OCI-M1 (cell line): ENCODE measurements around the gene NOVA2.
A peak's percentile ranks its signal among the peaks of the same experiment; 100 is the strongest.
"Not testable (repeated sequence)": the region's sequence is repeated elsewhere in the genome, so short reads cannot be mapped to it uniquely, and the experiment has no call there.

ENCODE experiments used
- DNase-seq: peaks from one replicate; lab custom pipeline; 2025; lab: John Stamatoyannopoulos, UW

Gene NOVA2

DNA sequence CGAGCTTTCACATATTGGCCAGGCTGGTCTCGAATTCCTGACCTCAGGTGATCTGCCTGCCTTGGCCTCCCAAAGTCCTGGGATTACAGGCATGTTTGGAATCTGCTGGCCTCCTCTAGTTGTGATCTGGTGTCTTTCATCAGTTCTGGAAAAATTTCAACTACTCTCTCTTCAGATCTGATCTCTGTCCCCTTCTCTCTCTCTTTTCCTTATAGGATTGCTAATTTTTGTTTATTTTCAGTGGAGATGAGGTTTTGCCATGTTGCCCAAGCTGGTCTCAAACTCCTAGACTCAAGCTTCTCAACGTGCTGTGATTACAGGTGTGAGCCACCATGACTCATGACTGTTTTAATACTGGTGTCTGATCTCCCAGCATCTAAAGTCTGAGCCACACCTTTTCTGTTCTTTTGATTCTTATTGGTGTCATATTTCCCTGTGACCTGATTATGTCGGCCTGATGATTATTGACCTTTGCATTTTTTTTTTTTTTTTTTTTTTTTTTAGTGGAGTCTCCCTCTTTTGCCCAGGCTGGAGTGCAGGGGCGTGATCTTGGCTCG is 48.7 kb downstream of the NOVA2 start:
- DNase-seq = no peak

DNA sequence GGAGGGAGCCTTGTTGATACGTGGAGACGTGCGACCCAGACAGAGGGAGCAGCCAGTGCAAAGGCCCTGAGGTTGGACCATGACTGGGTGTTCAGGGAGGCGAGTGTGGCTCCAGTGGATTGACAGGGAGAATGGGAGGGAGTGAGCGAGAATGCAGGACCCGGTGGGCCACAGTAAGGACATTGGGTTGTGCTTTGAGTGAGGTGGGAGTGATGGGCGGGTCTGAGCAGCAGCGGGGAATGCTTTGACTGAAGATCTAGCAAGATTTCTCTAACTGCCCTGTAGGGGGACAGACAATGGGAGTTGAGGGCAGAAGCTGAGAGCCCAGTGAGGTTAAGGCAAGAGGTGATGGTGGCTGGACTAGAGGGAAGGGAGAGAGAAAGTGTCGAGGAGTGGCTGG is 51.4 kb downstream of the NOVA2 start:
- DNase-seq = peak; percentile 27

DNA sequence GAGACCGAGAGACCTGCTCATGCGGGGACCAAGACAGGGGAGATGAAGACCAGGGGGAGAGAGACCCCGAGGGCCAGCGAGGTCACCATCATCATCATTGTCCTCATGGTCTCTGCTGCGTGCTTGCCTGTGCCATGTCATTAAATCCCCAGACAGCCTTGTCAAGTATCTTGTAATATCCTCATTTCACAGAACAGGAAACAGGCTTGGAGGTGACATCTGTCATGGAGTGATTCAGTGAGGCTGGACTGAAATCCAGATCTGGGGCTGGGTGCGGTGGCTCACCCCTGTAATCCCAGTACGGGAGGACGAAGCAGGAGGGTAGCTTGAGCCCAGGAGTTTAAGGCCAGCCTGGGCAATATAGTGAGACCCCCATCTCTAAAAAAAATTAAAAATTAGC is 53.2 kb downstream of the NOVA2 start:
- DNase-seq = peak; percentile 50

DNA sequence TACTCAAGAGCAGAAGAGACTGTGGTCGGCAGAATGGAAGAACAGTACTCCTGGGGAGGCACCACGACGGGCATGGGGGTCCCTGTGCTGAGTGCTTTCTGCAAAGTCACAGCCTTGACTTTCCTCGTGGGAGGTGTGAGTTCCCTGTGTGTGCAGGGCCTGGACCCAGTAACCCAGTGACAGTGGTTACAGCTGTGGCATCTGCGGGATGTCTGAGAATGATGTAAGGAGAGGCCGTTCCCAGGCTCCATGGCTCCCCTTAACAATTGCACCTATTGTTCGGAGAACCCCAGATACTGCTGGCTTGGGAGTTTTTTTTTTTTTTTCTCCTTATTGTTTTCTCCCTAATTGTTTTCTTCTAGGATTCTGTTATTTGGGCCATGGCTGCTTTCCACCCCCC is 54.0 kb downstream of the NOVA2 start:
- DNase-seq = no peak

DNA sequence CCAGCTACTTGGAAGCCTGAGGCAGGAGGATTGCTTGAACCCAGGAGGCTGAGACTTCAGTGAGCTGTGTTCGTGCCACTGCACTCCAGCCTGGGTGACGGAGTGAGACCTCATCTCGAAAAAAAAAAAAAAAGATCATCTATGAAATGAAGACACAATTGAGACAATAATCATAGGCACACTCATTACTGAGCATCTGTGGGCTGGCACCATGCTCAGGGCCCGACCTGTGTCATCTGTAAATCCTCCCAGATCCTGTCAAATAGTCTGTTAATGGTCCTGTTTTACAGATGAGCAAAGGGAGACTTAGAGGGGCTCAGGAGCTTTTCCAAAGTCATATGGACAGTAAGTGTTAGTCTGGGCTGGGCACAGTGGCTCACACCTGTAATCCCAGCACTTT is 54.9 kb downstream of the NOVA2 start:
- no peak for DNase-seq

DNA sequence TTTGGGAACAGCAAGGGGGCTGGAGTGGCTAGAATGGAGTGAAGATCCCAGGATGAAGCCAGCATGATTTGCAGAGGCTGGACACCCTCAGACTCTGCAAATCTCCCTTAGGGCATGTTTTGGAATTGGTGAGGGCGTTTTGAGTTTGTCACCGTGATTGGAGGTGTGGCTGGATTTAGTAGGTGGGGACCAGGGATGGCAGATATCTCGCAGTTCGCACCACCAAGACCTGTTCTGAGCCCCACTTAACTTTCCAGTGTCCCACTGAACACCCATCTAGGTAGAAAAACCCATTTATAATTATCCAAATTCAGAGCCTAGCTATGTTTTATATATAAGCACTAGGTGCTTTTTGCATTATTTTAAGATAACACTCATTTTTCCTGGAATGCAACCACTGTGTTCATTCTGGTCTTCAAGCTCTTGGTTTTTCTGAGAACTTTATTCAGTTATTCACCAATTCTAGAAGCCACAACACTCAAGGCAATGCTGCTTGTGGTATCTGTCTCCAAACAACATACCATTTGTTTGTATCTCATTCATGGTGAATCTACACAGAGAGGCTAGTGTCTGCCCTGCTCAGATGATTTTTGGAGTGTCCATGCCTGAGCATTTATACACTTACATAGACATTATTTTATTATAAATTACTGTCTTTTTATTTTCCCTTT is 56.1 kb downstream of the NOVA2 start:
- DNase-seq = peak; percentile 91

DNA sequence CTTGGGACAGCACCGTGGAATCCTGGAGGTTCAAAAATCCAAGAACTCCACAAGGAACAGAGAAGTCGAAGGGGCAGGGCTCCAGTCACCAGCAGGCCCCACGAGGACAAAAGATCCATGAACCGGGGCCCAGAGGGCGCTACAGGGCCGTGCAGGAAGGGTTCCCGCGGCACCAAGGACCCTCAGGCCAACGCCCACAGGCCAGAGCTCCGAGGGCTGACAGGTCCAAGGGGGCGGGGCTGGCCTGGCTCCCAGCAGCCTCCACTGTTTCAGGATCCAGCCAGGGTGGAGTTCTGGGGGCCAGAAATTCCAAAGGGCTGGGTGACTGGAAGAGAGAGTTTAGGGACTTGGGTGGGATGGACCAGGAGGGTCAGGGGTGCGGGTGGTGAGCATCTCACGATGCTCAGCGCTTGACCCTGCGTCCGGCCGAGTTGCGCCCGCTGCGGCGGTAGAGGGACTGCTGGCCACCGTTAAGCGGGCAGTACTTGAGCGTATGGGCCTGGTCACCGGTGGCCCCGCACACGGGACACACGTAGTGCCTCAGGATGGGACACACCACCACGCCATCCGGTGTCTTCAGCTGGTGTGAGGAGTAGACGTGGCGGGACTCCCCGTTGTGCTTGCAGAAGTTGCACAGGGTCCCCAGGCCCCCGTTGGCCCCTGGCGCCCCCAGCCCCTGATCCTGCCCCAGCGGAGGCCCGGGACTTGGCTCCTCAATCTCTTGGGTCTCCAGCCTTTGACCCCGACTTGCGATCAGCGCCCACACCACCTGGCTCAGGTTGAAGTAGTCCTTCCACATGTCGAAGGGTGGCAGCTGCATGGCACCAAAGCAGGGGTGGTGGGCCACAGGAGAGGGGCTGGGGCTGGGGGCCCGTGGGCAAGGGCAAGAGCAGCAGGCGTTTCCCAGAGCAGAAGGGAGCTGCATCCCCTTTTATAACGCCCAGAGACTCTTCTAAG is 59.5 kb downstream of the NOVA2 start, which contains the start of gene NANOS2:
Gene NANOS2, minus strand, starts transcription at position 905 of the 957 bp plus-strand sequence. Its CDS starts 85 bp downstream, at position 820.
- peak; percentile 68 for DNase-seq

DNA sequence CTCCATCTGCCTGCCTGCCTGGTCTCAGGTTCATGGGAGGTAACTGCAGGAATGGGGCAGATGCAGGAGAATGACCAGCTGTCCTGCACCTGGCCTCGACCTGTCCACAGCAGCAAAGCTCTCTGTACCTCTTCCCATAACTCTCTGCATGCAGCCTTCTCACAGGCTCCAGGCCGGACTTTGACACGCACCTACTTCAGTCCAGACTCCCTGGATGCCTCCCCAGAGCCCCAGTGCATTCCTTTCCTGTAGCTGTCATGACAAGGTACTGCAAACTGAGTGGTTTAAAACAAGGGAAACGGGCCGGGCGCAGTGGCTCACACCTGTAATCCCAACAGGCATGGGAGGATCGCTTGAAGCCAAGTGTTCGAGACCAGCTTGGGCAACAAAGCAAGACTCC is 62.4 kb downstream of the NOVA2 start:
- no peak for DNase-seq

DNA sequence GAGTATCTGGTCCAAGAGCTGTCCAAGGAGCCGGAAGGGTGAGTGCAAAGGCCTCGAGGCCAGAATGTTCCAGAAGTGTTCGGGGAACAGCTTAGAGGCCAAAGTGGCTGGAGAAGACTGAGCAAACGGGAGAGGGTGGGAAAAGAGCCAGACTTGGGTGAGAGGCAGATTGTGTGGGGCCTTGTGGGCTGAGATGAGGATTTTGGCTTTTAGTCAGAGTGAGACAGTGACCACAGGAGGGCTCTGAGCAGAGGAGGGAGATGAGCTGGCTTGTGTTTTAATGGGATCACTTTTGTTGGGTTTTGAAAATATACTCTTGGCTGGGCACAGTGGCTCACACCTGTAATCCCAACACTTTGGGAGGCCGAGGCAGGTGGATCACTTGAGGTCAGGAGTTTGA is 64.7 kb downstream of the NOVA2 start:
- no peak for DNase-seq

DNA sequence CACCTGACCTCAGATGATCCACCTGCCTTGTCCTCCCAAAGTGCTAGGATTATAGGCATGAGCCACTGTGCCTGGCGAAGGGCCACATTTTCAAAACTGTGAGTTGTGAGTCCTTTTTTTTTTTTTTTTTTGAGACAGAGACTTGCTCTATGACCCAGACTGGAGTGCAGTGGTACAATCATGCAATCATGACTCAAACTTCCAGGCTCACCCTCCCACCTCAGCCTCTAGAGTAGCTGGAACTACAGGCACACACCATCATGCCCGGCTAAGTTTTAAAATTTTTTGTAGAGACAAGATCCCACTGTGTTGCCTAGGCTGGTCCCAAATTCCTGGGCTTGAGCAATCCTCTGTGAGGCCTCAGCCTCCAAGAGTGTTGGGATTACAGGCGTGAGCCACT is 67.4 kb downstream of the NOVA2 start:
- DNase-seq = no peak

DNA sequence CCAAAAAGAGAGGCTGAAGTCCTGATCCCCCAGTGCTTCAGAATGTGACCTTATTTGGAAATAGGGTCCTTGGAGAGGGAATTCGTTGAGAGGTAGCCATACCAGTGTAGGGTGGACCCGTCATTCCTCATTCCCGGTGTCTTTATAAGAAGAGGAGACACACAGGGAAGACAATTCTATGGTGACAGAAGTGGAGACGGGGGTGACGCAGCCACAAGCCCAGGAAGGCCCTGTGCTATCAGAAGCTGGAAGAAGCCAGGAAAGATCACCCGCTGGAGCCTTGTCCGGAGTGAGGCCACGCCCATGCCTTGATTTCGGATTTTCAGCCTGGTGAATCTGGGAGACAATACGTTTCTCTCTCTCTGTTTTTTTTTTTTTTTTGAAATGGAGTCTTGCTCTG is 68.7 kb downstream of the NOVA2 start:
- no peak for DNase-seq

DNA sequence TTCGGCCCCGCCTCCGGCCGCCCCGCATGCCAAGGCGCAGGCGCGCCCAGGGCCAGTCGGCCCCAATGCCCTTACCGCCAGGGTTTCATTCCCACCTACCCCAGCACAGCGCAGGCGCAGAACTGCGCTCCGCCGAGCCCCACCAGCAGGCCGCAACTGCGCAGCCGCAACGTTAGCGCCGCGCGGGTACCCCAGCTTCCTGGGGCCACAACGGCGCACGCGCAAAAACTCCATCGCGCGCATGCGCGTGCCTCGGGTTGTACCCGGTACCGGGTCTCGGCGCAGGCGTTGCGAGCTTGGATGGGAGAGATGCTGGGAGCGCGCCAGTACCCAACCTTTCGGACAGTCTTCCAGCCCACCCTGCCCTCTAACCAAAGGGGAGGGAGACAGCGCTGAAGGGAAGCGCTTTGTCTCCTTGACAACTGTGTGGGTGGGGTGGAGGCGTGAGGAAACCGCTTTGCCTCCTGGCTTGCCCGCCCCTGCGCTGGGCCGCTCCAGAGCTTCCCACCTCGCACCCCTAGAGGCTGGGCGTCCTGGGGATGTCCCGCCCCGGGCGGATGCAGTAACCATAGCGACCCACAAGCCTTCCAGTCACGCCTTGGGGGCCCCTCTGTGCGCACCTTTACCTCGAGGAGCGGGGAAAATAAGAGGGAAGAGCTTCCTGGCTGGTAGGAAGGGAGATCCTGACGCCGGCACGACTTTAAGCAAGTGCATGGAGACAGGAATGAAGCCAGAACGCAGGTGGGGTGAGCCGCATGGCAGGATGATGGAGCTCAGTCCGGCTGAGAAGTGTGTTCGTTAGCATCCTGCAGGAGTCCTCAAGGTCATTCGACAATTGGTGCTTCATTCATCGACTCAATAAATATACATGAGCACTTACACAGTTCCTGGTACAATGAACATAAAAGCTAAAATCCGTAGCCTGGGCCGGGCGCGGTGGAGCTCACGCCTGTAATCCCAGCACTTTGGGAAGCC is 70.7 kb downstream of the NOVA2 start:
- peak; percentile 99 for DNase-seq

DNA sequence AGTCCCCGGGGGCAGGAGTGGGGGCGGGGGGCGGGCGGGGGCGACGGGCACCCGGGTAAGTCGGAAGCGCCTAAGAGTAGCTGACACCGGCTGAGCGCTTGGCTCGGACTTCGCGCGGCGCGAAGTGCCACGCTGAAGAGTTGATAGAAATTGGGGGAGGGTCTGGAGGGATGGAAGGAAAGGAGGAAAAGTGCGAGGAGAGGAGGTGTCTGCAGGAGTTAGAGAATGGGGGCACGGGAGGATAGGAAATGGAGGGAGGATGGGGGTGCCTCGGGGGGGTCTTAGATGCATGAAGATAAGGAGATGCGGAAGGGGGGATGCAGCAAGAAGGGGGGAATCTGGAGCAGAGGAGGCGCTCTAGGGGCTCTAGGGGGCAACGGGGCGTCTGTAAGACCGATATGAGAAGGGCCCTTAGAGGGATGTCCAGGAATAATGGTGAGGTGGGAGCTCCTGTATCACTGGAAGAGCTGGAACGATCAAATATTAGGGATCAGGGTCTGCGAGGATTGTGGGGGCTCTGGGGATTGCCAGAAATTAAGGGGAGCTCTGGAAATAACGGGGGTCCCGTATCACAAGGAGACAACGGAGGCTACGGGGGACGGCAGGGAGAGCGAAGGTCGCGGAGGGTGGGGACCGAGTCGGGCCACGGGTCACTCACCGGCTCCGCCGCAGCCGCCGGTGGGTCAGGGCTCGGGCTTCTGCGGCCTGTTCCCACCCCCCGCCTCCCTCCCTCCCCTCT is 71.6 kb downstream of the NOVA2 start, which contains the start of gene MYPOP:
Gene MYPOP, minus strand, starts transcription at position 702 of the 739 bp plus-strand sequence. CDS start 840 bp downstream, outside the sequence.
- peak; percentile 45 for DNase-seq

DNA sequence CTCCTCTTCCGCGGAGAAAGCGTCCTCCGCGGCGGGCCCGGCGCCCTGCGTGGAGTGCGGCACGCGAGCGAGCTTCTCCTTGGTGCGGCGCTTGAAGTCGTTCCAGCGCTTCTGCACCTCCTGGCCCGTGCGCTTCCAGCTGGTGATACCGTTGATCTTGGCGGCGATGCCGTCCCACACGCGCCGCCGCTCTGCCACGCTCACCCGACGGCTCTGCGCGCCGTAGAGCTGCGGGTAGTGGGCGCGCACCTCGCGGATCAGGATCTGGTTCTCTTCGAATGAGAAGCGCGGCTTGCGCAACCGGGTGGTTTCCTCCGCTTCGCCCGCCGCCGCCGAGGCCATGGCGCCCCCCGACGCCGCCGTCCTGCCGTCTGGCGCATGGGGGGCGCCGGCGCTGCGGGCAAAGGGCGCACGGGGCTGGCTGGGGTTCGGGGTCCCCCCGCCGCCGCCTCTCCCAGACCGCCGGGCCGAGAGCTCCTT is 72.2 kb downstream of the NOVA2 start:
- DNase-seq = no peak

DNA sequence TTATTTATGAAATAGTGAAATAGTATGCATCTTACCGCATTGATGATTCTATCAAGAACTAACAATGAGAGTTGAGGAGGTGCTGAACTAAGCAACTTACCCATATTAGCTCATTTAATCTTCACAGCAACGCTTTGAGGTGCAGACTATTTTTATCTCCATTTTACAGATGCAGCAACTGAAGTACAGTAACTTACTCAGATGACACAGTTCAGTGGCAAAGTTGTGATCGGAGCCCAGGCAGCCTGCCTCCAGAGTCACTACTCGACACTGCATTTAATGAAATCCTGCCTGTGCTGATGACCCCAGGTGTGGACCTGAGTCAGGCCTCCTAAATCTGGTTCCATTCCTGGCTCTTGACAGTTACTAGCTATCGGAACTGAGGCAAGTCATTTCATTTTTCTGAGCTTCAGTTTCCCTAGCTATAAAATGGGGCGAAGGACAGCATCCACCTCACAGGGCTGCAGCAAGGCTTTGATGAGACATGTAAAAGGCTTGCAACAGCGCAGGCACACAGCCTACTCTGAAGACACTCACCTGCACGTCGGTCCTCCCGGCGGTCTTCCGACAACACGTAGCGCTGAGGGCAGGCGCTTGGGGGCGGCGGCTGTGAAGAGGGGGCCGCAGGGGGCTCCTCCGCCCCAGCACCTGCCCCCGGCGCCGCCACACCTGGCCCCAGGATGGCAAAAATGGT is 72.8 kb downstream of the NOVA2 start:
- peak; percentile 32 for DNase-seq

DNA sequence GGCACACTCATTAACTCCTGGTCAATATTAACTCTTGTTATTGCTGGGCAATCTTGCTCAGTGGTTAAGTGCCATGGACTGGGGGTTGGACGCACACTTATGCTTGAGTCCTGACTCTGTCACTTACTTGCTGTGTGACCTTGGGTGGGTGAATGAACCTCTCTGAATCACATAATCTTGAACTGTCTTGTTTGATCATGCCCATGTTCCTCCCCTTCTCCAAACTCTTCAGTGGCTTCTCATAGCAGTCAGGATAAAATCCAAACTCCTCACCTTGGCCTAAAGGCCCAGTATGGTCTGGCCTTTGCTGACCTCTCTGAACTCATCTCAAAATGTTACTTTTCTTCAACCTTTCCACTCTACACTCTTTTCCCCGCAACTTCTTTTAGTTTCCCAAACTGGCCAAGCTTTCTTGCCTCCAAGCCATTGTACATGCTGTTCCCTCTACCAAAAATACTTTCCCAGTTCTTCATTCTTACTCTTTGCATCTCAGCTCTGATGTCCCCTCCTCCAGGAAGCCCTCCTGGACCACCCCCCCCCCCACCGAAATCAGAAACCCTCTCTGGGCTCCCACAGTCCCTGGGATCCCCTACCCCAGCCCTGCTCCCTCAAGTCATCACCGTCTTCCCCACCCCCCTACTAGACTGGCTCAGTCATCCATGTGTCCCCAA is 73.6 kb downstream of the NOVA2 start:
- DNase-seq = no peak

DNA sequence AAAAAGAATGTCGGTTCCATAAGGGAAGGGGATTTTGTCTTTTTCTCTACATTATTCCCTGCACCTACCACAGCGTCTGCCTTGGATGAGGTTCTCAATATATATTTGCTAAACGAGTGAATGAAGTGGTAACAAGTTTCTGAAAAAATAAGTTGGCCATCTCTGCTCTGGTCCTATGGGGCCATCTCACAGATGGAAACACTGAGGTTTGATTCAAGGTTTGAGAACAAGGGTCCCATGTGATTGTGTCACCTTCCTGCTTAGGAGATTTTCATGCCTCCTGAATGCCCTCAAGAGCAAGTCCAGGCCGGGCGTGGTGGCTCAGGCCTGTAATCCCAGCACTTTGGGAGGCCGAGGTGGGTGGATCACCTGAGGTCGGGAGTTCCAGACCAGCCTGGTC is 74.4 kb downstream of the NOVA2 start:
- no peak for DNase-seq

DNA sequence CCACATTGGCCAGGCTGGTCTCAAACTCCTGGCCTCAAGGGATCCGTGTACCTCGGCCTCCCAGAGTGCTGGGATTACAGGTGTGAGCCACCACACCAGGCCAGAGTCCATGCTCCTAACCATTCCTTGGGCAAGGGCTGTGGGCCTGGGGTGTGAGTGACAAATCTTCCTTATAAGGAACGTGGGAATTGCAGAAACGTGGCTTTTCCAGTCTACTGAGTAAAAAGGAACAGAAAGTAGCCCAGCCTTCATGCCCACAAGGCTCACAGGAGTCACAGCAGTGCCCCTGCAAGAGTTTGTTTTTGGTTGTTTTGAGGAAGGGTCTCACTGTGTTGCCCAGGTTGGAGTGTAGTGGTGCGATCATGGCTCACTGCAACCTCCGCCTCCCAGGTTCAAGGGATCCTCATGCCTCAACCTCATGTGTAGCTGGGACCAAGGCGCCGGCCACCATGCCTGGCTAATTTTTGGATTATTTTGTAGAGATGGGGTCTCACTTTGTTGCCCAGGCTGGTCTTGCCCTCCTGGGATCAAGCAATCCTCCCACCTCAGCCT is 76.3 kb downstream of the NOVA2 start:
- DNase-seq = no peak

DNA sequence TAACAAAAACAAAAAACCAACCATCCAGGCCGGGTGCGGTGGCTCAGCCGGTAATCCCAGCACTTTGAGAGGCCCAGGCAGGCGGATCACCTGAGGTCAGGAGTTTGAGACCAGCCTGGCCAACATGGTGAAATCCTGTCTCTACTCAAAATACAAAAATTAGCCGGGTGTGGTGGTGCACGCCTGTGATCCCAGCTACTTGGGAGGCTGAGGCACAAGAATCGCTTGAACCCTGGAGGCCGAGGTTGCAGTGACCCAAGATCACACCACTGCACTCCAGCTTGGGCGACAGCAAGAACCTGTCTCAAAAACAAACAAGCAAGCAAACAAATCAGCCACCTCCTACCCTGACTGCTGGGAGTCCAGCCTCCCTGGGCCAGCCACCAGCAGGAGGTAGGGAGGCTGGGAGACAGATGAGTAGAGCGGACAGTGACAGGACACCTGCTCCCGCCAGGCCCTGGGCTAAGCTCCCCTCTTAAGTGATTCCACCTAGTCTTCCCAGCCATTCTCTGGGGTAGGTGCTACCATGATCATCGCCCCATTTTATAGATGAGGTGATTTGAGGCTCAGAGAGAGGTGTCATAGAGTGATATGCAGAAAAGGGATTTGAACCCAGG is 77.6 kb downstream of the NOVA2 start:
- DNase-seq = not testable (repeated sequence)
